K562 (cell line): ENCODE results near the gene CBL. TPM values are rescaled to one million over a fixed set of nuclear protein-coding genes. Genes with fewer than 3 reads are reported as not detected.
A peak's percentile ranks its signal among the peaks of the same experiment; 100 is the strongest.

Experiments used
- FUS ChIP-seq: fragments of 200-400 bp; formaldehyde crosslinking; optimal IDR thresholded peaks from 2 replicates; pipeline ENCODE3; 2017; ENCODE audit warnings: low read depth, low read length
- HIVEP1 ChIP-seq: fragments of 250-450 bp; sonication (Bioruptor Pico); IDR thresholded peaks from 2 replicates; pipeline ENCODE4 v1.4.0; 2020; ENCODE audit warnings: mild to moderate bottlenecking
- MCM3 ChIP-seq: fragments of 450-650 bp; IDR thresholded peaks from 2 replicates; pipeline ENCODE4 v1.6.1; 2016
- MNT ChIP-seq, 2 experiments: fragments of 450-650 bp; conservative IDR thresholded peaks; 2 replicates each; pipeline ENCODE4 v1.6.1; 2017; ENCODE audit warnings: mild to moderate bottlenecking in 2 of 2, moderate library complexity in 2 of 2
- MTA2 ChIP-seq: fragments of 450-650 bp; IDR thresholded peaks from 2 replicates; pipeline ENCODE4 v1.6.1; 2016; ENCODE audit warnings: low read depth
- PCBP1 ChIP-seq: fragments of 200-400 bp; formaldehyde crosslinking; IDR thresholded peaks from 2 replicates; pipeline ENCODE4 v1.6.1; 2018; ENCODE audit warnings: mild to moderate bottlenecking, low read depth, low read length; ENCODE audit not compliant: poor library complexity, severe bottlenecking
- PREB ChIP-seq: sonication (generic); formaldehyde crosslinking; IDR thresholded peaks from 2 replicates; pipeline ENCODE4 v1.8.1; 2023; ENCODE audit warnings: mild to moderate bottlenecking, missing genetic modification reagents
- SAP30 ChIP-seq: fragments of 200-600 bp; sonication (generic); IDR thresholded peaks from 2 replicates; pipeline ENCODE4 v1.6.1; 2012; ENCODE audit warnings: borderline replicate concordance, low read depth, mild to moderate bottlenecking, moderate library complexity, low read length, control low read depth, inconsistent platforms; ENCODE audit not compliant: insufficient read depth, poor library complexity, severe bottlenecking
- SIRT6 ChIP-seq: IDR thresholded peaks from one replicate; pipeline ENCODE4 v1.6.1; 2012; ENCODE audit warnings: low read depth, mild to moderate bottlenecking, control low read depth, inconsistent platforms, low read length, moderate library complexity
- SMC3 ChIP-seq: conservative IDR thresholded peaks from 2 replicates; pipeline ENCODE4 v1.6.1; 2011; ENCODE audit warnings: low read depth, low read length, improper control_type of control experiment; ENCODE audit not compliant: insufficient read depth
- THRB ChIP-seq: fragments of 450-650 bp; formaldehyde crosslinking; conservative IDR thresholded peaks from 2 replicates; pipeline ENCODE4 v1.4.0; 2022; ENCODE audit warnings: mild to moderate bottlenecking, missing genetic modification characterization
- ZBTB11 ChIP-seq, 3 experiments: fragments of 200-800 bp in 1 of 3; fragments of 250-450 bp in 1 of 3; fragments of 450-650 bp in 1 of 3; sonication (Bioruptor Pico) in 1 of 3; sonication (Bioruptor generic) in 1 of 3; formaldehyde crosslinking in 1 of 3; IDR thresholded peaks; 2 replicates each; pipeline versions ENCODE4 v1.6.1 to v1.8.0; 2016 to 2022; ENCODE audit warnings: mild to moderate bottlenecking in 2 of 3, missing genetic modification characterization in 2 of 3, missing compliant biosample characterization in 1 of 3, moderate library complexity in 1 of 3
- ZNF589 ChIP-seq: fragments of 200-800 bp; sonication (Bioruptor generic); IDR thresholded peaks from 2 replicates; pipeline ENCODE4 v1.6.1; 2016; ENCODE audit warnings: low read depth, missing genetic modification characterization, missing compliant biosample characterization
- polyA plus RNA-seq, 8 experiments: library from polyadenylated mRNA; depleted of rRNA in 4 of 8; stranded (reverse) in 5 of 8; unstranded in 3 of 8; fragments of >200 nt; fragmentation: Nextera tagmentation in 2 of 8; fragmentation: Illumina TruSeq in 1 of 8; extraction: Ambion mirVana in 2 of 8; extraction: Trizol in 1 of 8; gene quantifications; 2 replicates each; pipeline versions ENCODE4 v1.2.1 to v1.2.3, GENCODE V29; 2011 to 2014; ENCODE audit warnings: inconsistent platforms in 1 of 8, missing spikeins in 1 of 8
- total RNA-seq, 7 experiments: library from RNA; depleted of rRNA in 6 of 7; stranded (reverse); fragments of >200 nt in 6 of 7; fragmentation: Illumina TruSeq in 2 of 7; extraction: Trizol in 2 of 7; gene quantifications; 2 replicates each; pipeline versions ENCODE4 v1.2.1 to v1.2.3, GENCODE V29; 2011 to 2021; ENCODE audit warnings: low replicate concordance in 1 of 7
- TF ChIP-seq, protein P1 (sequence below): fragments of 250-450 bp; sonication (Bioruptor Pico); IDR thresholded peaks from 2 replicates; pipeline ENCODE4 v1.9.0; 2021; ENCODE audit warnings: mild to moderate bottlenecking, inconsistent platforms

Gene CBL
- total and polyA plus RNA-seq, 9 of the 15 experiments (the other 6 are each of a cell fraction or from before 2014, with no cell fraction given) = 3.2 to 24.9 (median 9.9) TPM

GRCh38 chr11:119334174-119334930, 128.2 kb downstream of the CBL start, which contains the start of gene RNF26 (continued):
- TF ChIP-seq MNT (conservative IDR thresholded peaks at IDR 0.05) = peak in 1 of 2 experiments; percentile 67; a peak in 2 of 4 replicates
- no peak for TF ChIP-seq PCBP1
- no peak for TF ChIP-seq ZBTB11 (CRISPR knock-in tag; IDR thresholded peaks at IDR 0.05)
- no peak for TF ChIP-seq PREB
- TF ChIP-seq SMC3 = no peak
- no peak for TF ChIP-seq THRB
- TF ChIP-seq HIVEP1 (CRISPR knock-in tag) = no peak
- TF ChIP-seq FUS = no peak
- TF ChIP-seq SIRT6 = no peak
- TF ChIP-seq SAP30 = peak; percentile 87
- no peak for TF ChIP-seq ZNF589
- TF ChIP-seq MTA2 = no peak
- TF ChIP-seq, protein P1, sequence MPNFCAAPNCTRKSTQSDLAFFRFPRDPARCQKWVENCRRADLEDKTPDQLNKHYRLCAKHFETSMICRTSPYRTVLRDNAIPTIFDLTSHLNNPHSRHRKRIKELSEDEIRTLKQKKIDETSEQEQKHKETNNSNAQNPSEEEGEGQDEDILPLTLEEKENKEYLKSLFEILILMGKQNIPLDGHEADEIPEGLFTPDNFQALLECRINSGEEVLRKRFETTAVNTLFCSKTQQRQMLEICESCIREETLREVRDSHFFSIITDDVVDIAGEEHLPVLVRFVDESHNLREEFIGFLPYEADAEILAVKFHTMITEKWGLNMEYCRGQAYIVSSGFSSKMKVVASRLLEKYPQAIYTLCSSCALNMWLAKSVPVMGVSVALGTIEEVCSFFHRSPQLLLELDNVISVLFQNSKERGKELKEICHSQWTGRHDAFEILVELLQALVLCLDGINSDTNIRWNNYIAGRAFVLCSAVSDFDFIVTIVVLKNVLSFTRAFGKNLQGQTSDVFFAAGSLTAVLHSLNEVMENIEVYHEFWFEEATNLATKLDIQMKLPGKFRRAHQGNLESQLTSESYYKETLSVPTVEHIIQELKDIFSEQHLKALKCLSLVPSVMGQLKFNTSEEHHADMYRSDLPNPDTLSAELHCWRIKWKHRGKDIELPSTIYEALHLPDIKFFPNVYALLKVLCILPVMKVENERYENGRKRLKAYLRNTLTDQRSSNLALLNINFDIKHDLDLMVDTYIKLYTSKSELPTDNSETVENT (CRISPR knock-in tag) = no peak
- no peak for TF ChIP-seq MCM3
